Measurements from ENCODE around the gene AKR1B15.

The AKR1B15 gene

GRCh38 chr7:134585897-134586296 is 37.0 kb downstream of the AKR1B15 start:
- Histone ChIP-seq H2AK5ac (ENCODE audit: low read length) (no peak overlapping the region), H3K4me2 (ENCODE audit: low read length) (no peak overlapping the region), H3K4ac (ENCODE audit: low read depth, low read length) (no peak overlapping the region), H3K56ac (ENCODE audit: low read length) (no peak overlapping the region), H2BK120ac (ENCODE audit: low read depth, low read length) (no peak overlapping the region), H4K8ac (ENCODE audit: low read depth, low read length) (no peak overlapping the region), H3K27ac (ENCODE audit: low read depth, low read length) (no peak overlapping the region), H3K4me1 (ENCODE audit: control insufficient read depth, low read depth, low read length) (no peaks in the 10 kb centered on the region), H3K9ac (ENCODE audit: low read length) (no peak overlapping the region), H3K79me2 (ENCODE audit: control insufficient read depth, insufficient read depth, low read length) (no peaks in the 10 kb centered on the region), H2BK15ac (replicated peaks; ENCODE audit: low read depth) (no peak overlapping the region), H2BK5ac (ENCODE audit: low read length) (no peak overlapping the region), H3K79me1 (ENCODE audit: low read length) (no peaks in the 10 kb centered on the region), H3K36me3 (ENCODE audit: control insufficient read depth, insufficient read depth, low read length) (no peaks in the 10 kb centered on the region), H3K23ac (ENCODE audit: low read length) (no peak overlapping the region), H3K27me3 (ENCODE audit: insufficient read depth, low read length, poor library complexity) (no peaks in the 10 kb centered on the region), H3K4me3 (ENCODE audit: low read length) (no peak overlapping the region), H4K5ac (ENCODE audit: low read length) (no peak overlapping the region), H3K18ac (ENCODE audit: low read length) (no peak overlapping the region)
- no CpG with 5 or more reads among the region's 7 CpGs for WGBS (ENCODE audit: extremely low coverage, insufficient coverage, low lambda C conversion rate)
- DNase-seq: no peak

GRCh38 chr7:134587750-134588149 is 38.8 kb downstream of the AKR1B15 start:
- WGBS (ENCODE audit: extremely low coverage, insufficient coverage, low lambda C conversion rate): no CpG with 5 or more reads among the region's 2 CpGs
- no peak overlapping the region for H3K56ac ChIP-seq (ENCODE audit: low read length)

GRCh38 chr7:134589491-134589941 is 40.6 kb downstream of the AKR1B15 start:
- Histone ChIP-seq H2BK120ac (ENCODE audit: low read depth, low read length) (no peak overlapping the region), H4K5ac (ENCODE audit: low read length) (no peak overlapping the region), H3K27me3 (ENCODE audit: insufficient read depth, low read length, poor library complexity) (no peaks in the 10 kb centered on the region), H3K4me1 (ENCODE audit: control insufficient read depth, low read depth, low read length) (no peaks in the 10 kb centered on the region), H3K56ac (ENCODE audit: low read length) (no peak overlapping the region), H2BK5ac (ENCODE audit: low read length) (no peak overlapping the region), H3K18ac (ENCODE audit: low read length) (no peak overlapping the region), H3K4me3 (ENCODE audit: low read length) (no peak overlapping the region), H3K79me2 (ENCODE audit: control insufficient read depth, insufficient read depth, low read length) (no peaks in the 10 kb centered on the region), H2AK5ac (ENCODE audit: low read length) (no peak overlapping the region), H3K4ac (ENCODE audit: low read depth, low read length) (no peak overlapping the region), H3K36me3 (ENCODE audit: control insufficient read depth, insufficient read depth, low read length) (no peaks in the 10 kb centered on the region), H3K4me2 (ENCODE audit: low read length) (no peak overlapping the region), H4K8ac (ENCODE audit: low read depth, low read length) (no peak overlapping the region), H2BK15ac (replicated peaks; ENCODE audit: low read depth) (no peak overlapping the region), H3K79me1 (ENCODE audit: low read length) (no peaks in the 10 kb centered on the region), H3K27ac (ENCODE audit: low read depth, low read length) (no peak overlapping the region), H3K9ac (ENCODE audit: low read length) (no peak overlapping the region), H3K23ac (ENCODE audit: low read length) (no peak overlapping the region)
- DNase-seq: no peak
- WGBS (ENCODE audit: extremely low coverage, insufficient coverage, low lambda C conversion rate): no CpG with 5 or more reads among the region's 3 CpGs

More at GRCh38 chr7:134587750-134588149, 38.8 kb downstream of the AKR1B15 start:
- no peaks in the 10 kb centered on the region for H3K36me3 ChIP-seq (ENCODE audit: control insufficient read depth, insufficient read depth, low read length)
- H3K79me1 ChIP-seq (ENCODE audit: low read length): no peaks in the 10 kb centered on the region
- no peak overlapping the region for H3K4ac ChIP-seq (ENCODE audit: low read depth, low read length)
- H4K8ac ChIP-seq (ENCODE audit: low read depth, low read length): no peak overlapping the region
- H2BK15ac ChIP-seq (replicated peaks; ENCODE audit: low read depth): no peak overlapping the region
- H2AK5ac ChIP-seq (ENCODE audit: low read length): no peak overlapping the region
- no peak overlapping the region for H3K27ac ChIP-seq (ENCODE audit: low read depth, low read length)
- no peaks in the 10 kb centered on the region for H3K4me1 ChIP-seq (ENCODE audit: control insufficient read depth, low read depth, low read length)
- no peak overlapping the region for H3K9ac ChIP-seq (ENCODE audit: low read length)
- H3K4me2 ChIP-seq (ENCODE audit: low read length): no peak overlapping the region
- H3K79me2 ChIP-seq (ENCODE audit: control insufficient read depth, insufficient read depth, low read length): no peaks in the 10 kb centered on the region
- no peaks in the 10 kb centered on the region for H3K27me3 ChIP-seq (ENCODE audit: insufficient read depth, low read length, poor library complexity)
- H3K18ac ChIP-seq (ENCODE audit: low read length): no peak overlapping the region
- H3K4me3 ChIP-seq (ENCODE audit: low read length): no peak overlapping the region
- no peak overlapping the region for H3K23ac ChIP-seq (ENCODE audit: low read length)
- DNase-seq: no peak
- H2BK5ac ChIP-seq (ENCODE audit: low read length): no peak overlapping the region
- H4K5ac ChIP-seq (ENCODE audit: low read length): no peak overlapping the region
- no peak overlapping the region for H2BK120ac ChIP-seq (ENCODE audit: low read depth, low read length)

- Histone ChIP-seq H3K36me3 (ENCODE audit: control insufficient read depth, insufficient read depth, low read length) (no peaks in the 10 kb centered on the region), H3K79me2 (ENCODE audit: control insufficient read depth, insufficient read depth, low read length) (no peaks in the 10 kb centered on the region), H3K4ac (ENCODE audit: low read depth, low read length) (no peak overlapping the region), H2BK15ac (replicated peaks; ENCODE audit: low read depth) (no peak overlapping the region), H2BK5ac (ENCODE audit: low read length) (no peak overlapping the region), H3K4me3 (ENCODE audit: low read length) (no peak overlapping the region), H3K4me1 (ENCODE audit: control insufficient read depth, low read depth, low read length) (no peaks in the 10 kb centered on the region), H4K8ac (ENCODE audit: low read depth, low read length) (no peak overlapping the region), H3K9ac (ENCODE audit: low read length) (no peak overlapping the region), H3K56ac (ENCODE audit: low read length) (no peak overlapping the region), H3K79me1 (ENCODE audit: low read length) (no peaks in the 10 kb centered on the region), H3K4me2 (ENCODE audit: low read length) (no peak overlapping the region), H3K27ac (ENCODE audit: low read depth, low read length) (no peak overlapping the region), H3K18ac (ENCODE audit: low read length) (no peak overlapping the region), H3K23ac (ENCODE audit: low read length) (no peak overlapping the region), H3K27me3 (ENCODE audit: insufficient read depth, low read length, poor library complexity) (no peaks in the 10 kb centered on the region), H2AK5ac (ENCODE audit: low read length) (no peak overlapping the region), H2BK120ac (ENCODE audit: low read depth, low read length) (no peak overlapping the region), H4K5ac (ENCODE audit: low read length) (no peak overlapping the region)
- WGBS (ENCODE audit: extremely low coverage, insufficient coverage, low lambda C conversion rate): 100% methylated on average over 1 of the region's 8 CpGs
- peak; percentile 40 for DNase-seq
These were observed 44.9 kb downstream of the AKR1B15 start for GRCh38 chr7:134593530-134594392.

- no peaks in the 10 kb centered on the region for H3K79me1 ChIP-seq (ENCODE audit: low read length)
- H3K4me1 ChIP-seq (ENCODE audit: control insufficient read depth, low read depth, low read length): no peaks in the 10 kb centered on the region
- no peak overlapping the region for H4K8ac ChIP-seq (ENCODE audit: low read depth, low read length)
- H2AK5ac ChIP-seq (ENCODE audit: low read length): no peak overlapping the region
- H3K18ac ChIP-seq (ENCODE audit: low read length): no peak overlapping the region
- no peak overlapping the region for H2BK15ac ChIP-seq (replicated peaks; ENCODE audit: low read depth)
- no peak overlapping the region for H3K4me3 ChIP-seq (ENCODE audit: low read length)
- H2BK5ac ChIP-seq (ENCODE audit: low read length): no peak overlapping the region
- no peaks in the 10 kb centered on the region for H3K27me3 ChIP-seq (ENCODE audit: insufficient read depth, low read length, poor library complexity)
- no peak overlapping the region for H3K4me2 ChIP-seq (ENCODE audit: low read length)
- no peak overlapping the region for H3K9ac ChIP-seq (ENCODE audit: low read length)
- H3K79me2 ChIP-seq (ENCODE audit: control insufficient read depth, insufficient read depth, low read length): no peaks in the 10 kb centered on the region
- DNase-seq: no peak
- no peak overlapping the region for H4K5ac ChIP-seq (ENCODE audit: low read length)
- no peak overlapping the region for H3K56ac ChIP-seq (ENCODE audit: low read length)
- H3K27ac ChIP-seq (ENCODE audit: low read depth, low read length): no peak overlapping the region
- no peak overlapping the region for H2BK120ac ChIP-seq (ENCODE audit: low read depth, low read length)
- H3K4ac ChIP-seq (ENCODE audit: low read depth, low read length): no peak overlapping the region
- no peaks in the 10 kb centered on the region for H3K36me3 ChIP-seq (ENCODE audit: control insufficient read depth, insufficient read depth, low read length)
- H3K23ac ChIP-seq (ENCODE audit: low read length): no peak overlapping the region
- no CpG with 5 or more reads among the region's 1 CpG for WGBS (ENCODE audit: extremely low coverage, insufficient coverage, low lambda C conversion rate)
These were observed 46.0 kb downstream of the AKR1B15 start for GRCh38 chr7:134594877-134595276.

Measured in mesendoderm (in vitro differentiated cells).